Natural killer cell (primary cell): ENCODE measurements around the gene ZNF197. TPM values are rescaled to one million over a fixed set of nuclear protein-coding genes. Genes with fewer than 3 reads are reported as not detected.

Experiments used
- ATAC-seq, 3 donors: fragments of 150-1000 bp in 2 of 3; fragments of 200-7000 bp in 1 of 3; cut with Tn5 transposase; 1 replicate in 1 of 3; 2 replicates in 2 of 3; pipeline ENCODE4 v1.10.0; 2021; ENCODE audit warnings: mild to moderate bottlenecking in 2 of 3, moderate library complexity in 2 of 3
- DNase-seq, 2 donors: peaks; one replicate each; pipeline versions ENCODE4 v3.0.0 to v3.0.0-alpha.2; 2013 to 2021; ENCODE audit warnings: mixed read lengths in 1 of 2
- H3K27ac ChIP-seq: one replicate; pipeline ENCODE4 v1.5.1; 2013; ENCODE audit warnings: mild to moderate bottlenecking, low read length
- H3K27me3 ChIP-seq: one replicate; pipeline ENCODE4 v1.6.1; 2013; ENCODE audit warnings: low read length; ENCODE audit not compliant: control insufficient read depth, insufficient read depth
- H3K36me3 ChIP-seq: one replicate; pipeline ENCODE4 v1.6.1; 2013; ENCODE audit warnings: low read length; ENCODE audit not compliant: control insufficient read depth, insufficient read depth
- H3K4me1 ChIP-seq: one replicate; pipeline ENCODE4 v1.6.1; 2013; ENCODE audit warnings: low read length; ENCODE audit not compliant: control insufficient read depth, insufficient read depth
- H3K4me3 ChIP-seq: one replicate; pipeline ENCODE4 v1.5.1; 2013; ENCODE audit warnings: low read length
- H3K9me3 ChIP-seq: one replicate; pipeline ENCODE4 v1.6.1; 2013; ENCODE audit warnings: low read length; ENCODE audit not compliant: control insufficient read depth, insufficient read depth
- H3K27ac Mint-ChIP-seq, 2 donors: one replicate each; pipeline ENCODE4 v1.8.0; 2022; ENCODE audit warnings: mild to moderate bottlenecking in 2 of 2, mixed read lengths in 2 of 2, moderate library complexity in 1 of 2
- H3K27me3 Mint-ChIP-seq, 2 donors: one replicate each; pipeline ENCODE4 v1.8.0; 2022; ENCODE audit warnings: low read depth in 2 of 2, mixed read lengths in 2 of 2
- H3K36me3 Mint-ChIP-seq: one replicate; pipeline ENCODE4 v1.8.0; 2022; ENCODE audit warnings: mixed read lengths
- H3K4me1 Mint-ChIP-seq, 2 donors: one replicate each; pipeline ENCODE4 v1.8.0; 2022; ENCODE audit warnings: mixed read lengths in 2 of 2
- H3K4me3 Mint-ChIP-seq: one replicate; pipeline ENCODE4 v1.8.0; 2022; ENCODE audit warnings: mild to moderate bottlenecking, moderate library complexity, mixed read lengths
- H3K9me3 Mint-ChIP-seq, 2 donors: one replicate each; pipeline ENCODE4 v1.8.0; 2022; ENCODE audit warnings: mixed read lengths in 2 of 2
- CTCF ChIP-seq: fragments of 200-600 bp; IDR thresholded peaks from one replicate; pipeline ENCODE4 v1.8.0; 2022; ENCODE audit warnings: antibody characterized with exemption
- WGBS: methylation state at CpG from one replicate; pipeline ENCODE4 v1.1.7; 2013; ENCODE audit warnings: missing lambda C conversion rate; ENCODE audit not compliant: insufficient coverage; 5-methylcytosine and 5-hydroxymethylcytosine counted together
- intact Hi-C: fragments of 100-400 bp; cut with micrococcal nuclease; formaldehyde crosslinking; loops from one replicate; pipeline ENCODE4 v1.14.2; 2022
- total RNA-seq, 4 donors: library from RNA; stranded (reverse); fragments of 120-200 nt in 1 of 4; gene quantifications; one replicate each; pipeline versions ENCODE4 v1.2.3 to v1.2.4, GENCODE V29; 2013 to 2022

Gene ZNF197
- total RNA-seq, 3 donors from 2014 or later (not counting 1 experiment from before 2014, with no cell fraction given): 10.0 to 15.7 (median 13.4) TPM

DNA sequence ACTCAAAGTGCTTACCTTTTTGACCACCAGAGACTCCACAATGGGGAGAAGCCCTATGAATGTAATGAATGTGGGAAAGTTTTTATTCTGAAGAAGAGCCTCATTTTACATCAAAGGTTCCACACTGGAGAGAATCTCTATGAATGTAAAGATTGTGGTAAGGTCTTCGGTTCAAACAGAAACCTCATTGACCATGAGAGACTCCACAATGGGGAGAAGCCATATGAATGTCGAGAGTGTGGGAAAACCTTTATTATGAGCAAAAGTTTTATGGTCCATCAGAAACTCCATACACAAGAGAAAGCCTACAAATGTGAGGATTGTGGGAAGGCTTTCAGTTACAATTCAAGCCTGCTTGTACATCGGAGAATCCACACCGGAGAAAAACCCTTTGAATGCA, 18.2 kb downstream of the ZNF197 start:
- Mint-ChIP-seq H3K36me3 (peaks cover 41% of the 10 kb centered on the region), H3K4me3 (no peak overlapping the region), H3K4me1 (peaks cover 7 to 12% of the 10 kb centered on the region in 2 donors), H3K27me3 (no peaks in the 10 kb centered on the region), H3K9me3 (peaks cover 12 to 19% of the 10 kb centered on the region in 2 donors), H3K27ac (no peak overlapping the region)
- H3K9me3 ChIP-seq: peaks cover 29% of the 10 kb centered on the region
- no peak for DNase-seq
- WGBS: 98% methylated on average over 3 of the region's 4 CpGs
- TF ChIP-seq CTCF: no peak
- H3K27me3 ChIP-seq: no peaks in the 10 kb centered on the region
- H3K36me3 ChIP-seq: peaks cover 47% of the 10 kb centered on the region
- intact Hi-C loops: no loop called here
- no peak overlapping the region for H3K27ac ChIP-seq
- no peak overlapping the region for H3K4me3 ChIP-seq
- no peaks in the 10 kb centered on the region for H3K4me1 ChIP-seq
- no peak for ATAC-seq

- Histone ChIP-seq H3K4me3 (no peak overlapping the region), H3K27me3 (no peaks in the 10 kb centered on the region), H3K9me3 (peaks cover 16% of the 10 kb centered on the region), H3K36me3 (peaks cover 9% of the 10 kb centered on the region), H3K27ac (no peak overlapping the region), H3K4me1 (peaks cover 8% of the 10 kb centered on the region)
- Mint-ChIP-seq H3K4me1 (peaks cover 17 to 26% of the 10 kb centered on the region in 2 donors), H3K9me3 (peaks cover 4% of the 10 kb centered on the region in 2 donors), H3K27ac (peak overlapping the region; percentile 83 to 84), H3K27me3 (no peaks in the 10 kb centered on the region), H3K36me3 (peaks cover 7% of the 10 kb centered on the region), H3K4me3 (peak overlapping the region; percentile 88)
- TF ChIP-seq CTCF: no peak
- DNase-seq: no peak
- intact Hi-C loops: loop anchor here (1.0 kb wide), 1 partner anchor 38 kb away; no protein-coding TSS in a partner anchor
- WGBS: 60% methylated on average over 1 of the region's 1 CpG
- peak; percentile 36 to 61 (median 58) for ATAC-seq
Measured at GRCh38 chr3:44647771-44648170, 22.9 kb downstream of the ZNF197 start.

- WGBS: 2% methylated on average over 37 of the region's 37 CpGs
- intact Hi-C loops: loop anchor here (1.0 kb wide), 1 partner anchor 37 kb away; no protein-coding TSS in a partner anchor
- peaks cover 5% of the 10 kb centered on the region for H3K36me3 Mint-ChIP-seq
- H3K27me3 ChIP-seq: no peaks in the 10 kb centered on the region
- DNase-seq: peak; percentile 34 to 43
- H3K4me3 Mint-ChIP-seq: peak within 1 kb of the TSS; percentile 88
- H3K4me1 ChIP-seq: peaks cover 8% of the 10 kb centered on the region
- H3K27me3 Mint-ChIP-seq: no peaks in the 10 kb centered on the region
- peak within 1 kb of the TSS; percentile 58 for H3K27ac ChIP-seq
- H3K9me3 Mint-ChIP-seq: peaks cover 0 to 2% of the 10 kb centered on the region in 2 donors
- H3K4me1 Mint-ChIP-seq: peaks cover 17 to 26% of the 10 kb centered on the region in 2 donors
- H3K4me3 ChIP-seq: peak within 1 kb of the TSS; percentile 69
- H3K9me3 ChIP-seq: peaks cover 8% of the 10 kb centered on the region
- peaks cover 13% of the 10 kb centered on the region for H3K36me3 ChIP-seq
- peak within 1 kb of the TSS; percentile 83 to 84 for H3K27ac Mint-ChIP-seq
- TF ChIP-seq CTCF: no peak
- peak; percentile 69 to 82 (median 80) for ATAC-seq
Measured at GRCh38 chr3:44648564-44649229, 23.9 kb downstream of the ZNF197 start, which contains the start of gene ZNF35. Gene ZNF35 (plus strand): TSS chr3:44648732. CDS start chr3:44651068, 2,336 bp downstream.
